ENCODE data around the gene ABCA7. TPM values are rescaled to one million over a fixed set of nuclear protein-coding genes. Genes with fewer than 3 reads are reported as not detected.

Gene ABCA7
- total RNA-seq (10 to 100 TPM in 1 of 2 donors, 1 to 10 TPM in 1; 5.3 to 60.9 TPM), polyA plus RNA-seq (1 to 10 TPM; 3.0 to 4.4 TPM)

GRCh38 chr19:1039646-1040475, at the start of gene ABCA7:
ABCA7 (plus strand) TSS chr19:1040107; CDS start chr19:1041362, 1,255 bp downstream.
- H3K4me3 ChIP-seq (ENCODE audit: low read depth in 1 of 3, low read length in 3 of 3): peak within 1 kb of the TSS in 2 of 3 donors; percentile 36 to 69
- TF ChIP-seq GABPA (IDR thresholded peaks at IDR 0.05 in 1 of 2, conservative IDR thresholded peaks at IDR 0.05 in 1 of 2): peak in 1 of 2 donors; percentile 63
- TF ChIP-seq FOXA1 (IDR thresholded peaks at IDR 0.05): no peak
- peak in 1 of 2 donors; percentile 45 for TF ChIP-seq RAD21 (IDR thresholded peaks at IDR 0.05)
- peak; percentile 38 for TF ChIP-seq YY1 (IDR thresholded peaks at IDR 0.05)
- TF ChIP-seq, protein P1, sequence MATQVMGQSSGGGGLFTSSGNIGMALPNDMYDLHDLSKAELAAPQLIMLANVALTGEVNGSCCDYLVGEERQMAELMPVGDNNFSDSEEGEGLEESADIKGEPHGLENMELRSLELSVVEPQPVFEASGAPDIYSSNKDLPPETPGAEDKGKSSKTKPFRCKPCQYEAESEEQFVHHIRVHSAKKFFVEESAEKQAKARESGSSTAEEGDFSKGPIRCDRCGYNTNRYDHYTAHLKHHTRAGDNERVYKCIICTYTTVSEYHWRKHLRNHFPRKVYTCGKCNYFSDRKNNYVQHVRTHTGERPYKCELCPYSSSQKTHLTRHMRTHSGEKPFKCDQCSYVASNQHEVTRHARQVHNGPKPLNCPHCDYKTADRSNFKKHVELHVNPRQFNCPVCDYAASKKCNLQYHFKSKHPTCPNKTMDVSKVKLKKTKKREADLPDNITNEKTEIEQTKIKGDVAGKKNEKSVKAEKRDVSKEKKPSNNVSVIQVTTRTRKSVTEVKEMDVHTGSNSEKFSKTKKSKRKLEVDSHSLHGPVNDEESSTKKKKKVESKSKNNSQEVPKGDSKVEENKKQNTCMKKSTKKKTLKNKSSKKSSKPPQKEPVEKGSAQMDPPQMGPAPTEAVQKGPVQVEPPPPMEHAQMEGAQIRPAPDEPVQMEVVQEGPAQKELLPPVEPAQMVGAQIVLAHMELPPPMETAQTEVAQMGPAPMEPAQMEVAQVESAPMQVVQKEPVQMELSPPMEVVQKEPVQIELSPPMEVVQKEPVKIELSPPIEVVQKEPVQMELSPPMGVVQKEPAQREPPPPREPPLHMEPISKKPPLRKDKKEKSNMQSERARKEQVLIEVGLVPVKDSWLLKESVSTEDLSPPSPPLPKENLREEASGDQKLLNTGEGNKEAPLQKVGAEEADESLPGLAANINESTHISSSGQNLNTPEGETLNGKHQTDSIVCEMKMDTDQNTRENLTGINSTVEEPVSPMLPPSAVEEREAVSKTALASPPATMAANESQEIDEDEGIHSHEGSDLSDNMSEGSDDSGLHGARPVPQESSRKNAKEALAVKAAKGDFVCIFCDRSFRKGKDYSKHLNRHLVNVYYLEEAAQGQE (IDR thresholded peaks at IDR 0.05): no peak
- TF ChIP-seq RXRA (IDR thresholded peaks at IDR 0.05): no peak
- peak; percentile 90 for TF ChIP-seq SP1 (IDR thresholded peaks at IDR 0.05)
- TF ChIP-seq NR2F2 (IDR thresholded peaks at IDR 0.05): no peak
- no peaks in the 10 kb centered on the region for H3K9me3 ChIP-seq (ENCODE audit: control insufficient read depth in 4 of 4, low read length in 3 of 4)
- H3K4me1 ChIP-seq (ENCODE audit: control insufficient read depth in 4 of 4, insufficient read depth in 4 of 4, low read length in 3 of 4): peaks cover 5 to 24% (median 16%) of the 10 kb centered on the region in 4 donors
- peak; percentile 100 for DNase-seq (ENCODE audit: low spot score)
- H3K9ac ChIP-seq (ENCODE audit: low read depth in 1 of 2, low read length in 2 of 2): peak within 1 kb of the TSS in 1 of 2 donors; percentile 43
- peaks cover 0 to 2% (median 0%) of the 10 kb centered on the region in 4 donors for H3K36me3 ChIP-seq (ENCODE audit: control insufficient read depth in 4 of 4, insufficient read depth in 3 of 4, low read depth in 1 of 4, low read length in 3 of 4)
- H3K27ac ChIP-seq (ENCODE audit: low read depth in 1 of 2, low read length in 2 of 2): peak within 1 kb of the TSS in 1 of 2 donors; percentile 56
- 2% methylated on average over 56 of the region's 56 CpGs for WGBS
- no peaks in the 10 kb centered on the region for H3K27me3 ChIP-seq (ENCODE audit: control insufficient read depth in 4 of 4, insufficient read depth in 4 of 4, low read length in 3 of 4)

GRCh38 chr19:990119-990571, 49.8 kb upstream of the ABCA7 start:
- 89% methylated on average over 27 of the region's 27 CpGs for WGBS

GRCh38 chr19:990746-991145, 49.2 kb upstream of the ABCA7 start:
- Histone ChIP-seq H3K4me3 (ENCODE audit: low read depth in 1 of 3, low read length in 3 of 3) (no peak overlapping the region), H3K9ac (ENCODE audit: low read depth in 1 of 2, low read length in 2 of 2) (no peak overlapping the region), H3K27me3 (ENCODE audit: control insufficient read depth in 4 of 4, insufficient read depth in 4 of 4, low read length in 3 of 4) (no peaks in the 10 kb centered on the region), H3K9me3 (ENCODE audit: control insufficient read depth in 4 of 4, low read length in 3 of 4) (no peaks in the 10 kb centered on the region), H3K27ac (ENCODE audit: low read depth in 1 of 2, low read length in 2 of 2) (no peak overlapping the region), H3K36me3 (ENCODE audit: control insufficient read depth in 4 of 4, insufficient read depth in 3 of 4, low read depth in 1 of 4, low read length in 3 of 4) (peaks cover 0 to 11% (median 6%) of the 10 kb centered on the region in 4 donors), H3K4me1 (ENCODE audit: control insufficient read depth in 4 of 4, insufficient read depth in 4 of 4, low read length in 3 of 4) (peaks cover 15 to 33% (median 24%) of the 10 kb centered on the region in 4 donors)
- 89% methylated on average over 23 of the region's 23 CpGs for WGBS
- DNase-seq (ENCODE audit: low spot score): no peak
- TF ChIP-seq, protein P2, sequence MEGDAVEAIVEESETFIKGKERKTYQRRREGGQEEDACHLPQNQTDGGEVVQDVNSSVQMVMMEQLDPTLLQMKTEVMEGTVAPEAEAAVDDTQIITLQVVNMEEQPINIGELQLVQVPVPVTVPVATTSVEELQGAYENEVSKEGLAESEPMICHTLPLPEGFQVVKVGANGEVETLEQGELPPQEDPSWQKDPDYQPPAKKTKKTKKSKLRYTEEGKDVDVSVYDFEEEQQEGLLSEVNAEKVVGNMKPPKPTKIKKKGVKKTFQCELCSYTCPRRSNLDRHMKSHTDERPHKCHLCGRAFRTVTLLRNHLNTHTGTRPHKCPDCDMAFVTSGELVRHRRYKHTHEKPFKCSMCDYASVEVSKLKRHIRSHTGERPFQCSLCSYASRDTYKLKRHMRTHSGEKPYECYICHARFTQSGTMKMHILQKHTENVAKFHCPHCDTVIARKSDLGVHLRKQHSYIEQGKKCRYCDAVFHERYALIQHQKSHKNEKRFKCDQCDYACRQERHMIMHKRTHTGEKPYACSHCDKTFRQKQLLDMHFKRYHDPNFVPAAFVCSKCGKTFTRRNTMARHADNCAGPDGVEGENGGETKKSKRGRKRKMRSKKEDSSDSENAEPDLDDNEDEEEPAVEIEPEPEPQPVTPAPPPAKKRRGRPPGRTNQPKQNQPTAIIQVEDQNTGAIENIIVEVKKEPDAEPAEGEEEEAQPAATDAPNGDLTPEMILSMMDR (IDR thresholded peaks at IDR 0.05; ENCODE audit: low read depth, low read length, missing input control): no peak
- TF ChIP-seq HNF4G (IDR thresholded peaks at IDR 0.05) (no peak), SP1 (IDR thresholded peaks at IDR 0.05) (no peak), NR2F2 (IDR thresholded peaks at IDR 0.05) (no peak), GABPA (IDR thresholded peaks at IDR 0.05 in 1 of 2, conservative IDR thresholded peaks at IDR 0.05 in 1 of 2) (no peak), JUND (IDR thresholded peaks at IDR 0.05) (no peak), YY1 (IDR thresholded peaks at IDR 0.05) (no peak), ATF3 (IDR thresholded peaks at IDR 0.05) (no peak), RAD21 (IDR thresholded peaks at IDR 0.05) (no peak), MAX (IDR thresholded peaks at IDR 0.05) (no peak), ZBTB33 (IDR thresholded peaks at IDR 0.05) (no peak), EGR1 (IDR thresholded peaks at IDR 0.05; ENCODE audit: low read depth in 2 of 2) (no peak)

More at GRCh38 chr19:990119-990571, 49.8 kb upstream of the ABCA7 start:
- no peak for TF ChIP-seq JUND (IDR thresholded peaks at IDR 0.05)
- no peak overlapping the region for H3K27ac ChIP-seq (ENCODE audit: low read depth in 1 of 2, low read length in 2 of 2)
- no peak for DNase-seq (ENCODE audit: low spot score)
- H3K27me3 ChIP-seq (ENCODE audit: control insufficient read depth in 4 of 4, insufficient read depth in 4 of 4, low read length in 3 of 4): no peaks in the 10 kb centered on the region
- H3K36me3 ChIP-seq (ENCODE audit: control insufficient read depth in 4 of 4, insufficient read depth in 3 of 4, low read depth in 1 of 4, low read length in 3 of 4): peaks cover 0 to 11% (median 6%) of the 10 kb centered on the region in 4 donors
- H3K9me3 ChIP-seq (ENCODE audit: control insufficient read depth in 4 of 4, low read length in 3 of 4): no peaks in the 10 kb centered on the region
- H3K4me3 ChIP-seq (ENCODE audit: low read depth in 1 of 3, low read length in 3 of 3): no peak overlapping the region
- H3K9ac ChIP-seq (ENCODE audit: low read depth in 1 of 2, low read length in 2 of 2): no peak overlapping the region
- H3K4me1 ChIP-seq (ENCODE audit: control insufficient read depth in 4 of 4, insufficient read depth in 4 of 4, low read length in 3 of 4): peaks cover 12 to 33% (median 24%) of the 10 kb centered on the region in 4 donors
